Keratinocyte (primary cell): ENCODE data around the gene C9orf153. TPM values are rescaled to one million over a fixed set of nuclear protein-coding genes. Genes with fewer than 3 reads are reported as not detected.

ENCODE experiments used
- DNase-seq: peaks from one replicate; pipeline ENCODE4 v3.0.0-alpha.2; 2011; ENCODE audit warnings: low read depth, missing footprints, low spot score
- FAIRE-seq: peaks from 2 replicates; lab custom pipeline; 2011; peaks lifted over from hg19 to GRCh38; lab: Jason Lieb, UNC
- H2AFZ ChIP-seq: 2 replicates; pipeline ENCODE4 v1.6.0; 2012; ENCODE audit warnings: low read length, control low read depth, inconsistent platforms; ENCODE audit not compliant: control insufficient read depth
- H3K27ac ChIP-seq: 2 replicates; pipeline ENCODE4 v1.5.1; 2011; ENCODE audit warnings: low read length; ENCODE audit not compliant: control insufficient read depth, insufficient read depth
- H3K27me3 ChIP-seq: 3 replicates; pipeline ENCODE4 v1.6.0; 2011; ENCODE audit warnings: low read length; ENCODE audit not compliant: control insufficient read depth, insufficient read depth; ENCODE audit errors: extremely low read depth
- H3K36me3 ChIP-seq, 2 experiments: 2 replicates in 1 of 2; 3 replicates in 1 of 2; pipeline ENCODE4 v1.5.1; 2011; ENCODE audit warnings: low read length in 2 of 2, mild to moderate bottlenecking in 1 of 2; ENCODE audit not compliant: control insufficient read depth in 2 of 2, insufficient read depth in 2 of 2; ENCODE audit errors: extremely low read depth in 1 of 2
- H3K4me1 ChIP-seq: 3 replicates; pipeline ENCODE4 v1.5.1; 2011; ENCODE audit warnings: low read length; ENCODE audit not compliant: control insufficient read depth, insufficient read depth; ENCODE audit errors: extremely low read depth
- H3K4me2 ChIP-seq: 3 replicates; pipeline ENCODE4 v1.6.0; 2011; ENCODE audit warnings: low read depth, low read length; ENCODE audit not compliant: control insufficient read depth, insufficient read depth; ENCODE audit errors: extremely low read depth
- H3K4me3 ChIP-seq, 3 experiments: fragments of 200-600 bp in 1 of 3; sonication (generic) in 1 of 3; 2 replicates in 2 of 3; 3 replicates in 1 of 3; pipeline ENCODE4 v1.5.1; 2011 to 2016; ENCODE audit warnings: low read length in 3 of 3, mild to moderate bottlenecking in 3 of 3, control low read depth in 2 of 3, inconsistent platforms in 1 of 3, low read depth in 1 of 3, mixed read lengths in 1 of 3, mixed run types in 1 of 3, moderate library complexity in 1 of 3; ENCODE audit not compliant: control insufficient read depth in 2 of 3, insufficient read depth in 2 of 3; ENCODE audit errors: extremely low read depth in 1 of 3
- H3K79me2 ChIP-seq: 2 replicates; pipeline ENCODE4 v1.6.0; 2012; ENCODE audit warnings: low read length; ENCODE audit not compliant: control insufficient read depth, insufficient read depth
- H3K9ac ChIP-seq: 3 replicates; pipeline ENCODE4 v1.6.0; 2011; ENCODE audit warnings: low read length; ENCODE audit not compliant: control insufficient read depth, insufficient read depth; ENCODE audit errors: extremely low read depth
- H3K9me1 ChIP-seq: 3 replicates; pipeline ENCODE4 v1.6.0; 2011; ENCODE audit warnings: low read length; ENCODE audit not compliant: control insufficient read depth, insufficient read depth; ENCODE audit errors: extremely low read depth
- H3K9me3 ChIP-seq: 2 replicates; pipeline ENCODE4 v1.5.1; 2012; ENCODE audit warnings: low read depth, low read length; ENCODE audit not compliant: control insufficient read depth
- H4K20me1 ChIP-seq: 3 replicates; pipeline ENCODE4 v1.6.0; 2011; ENCODE audit warnings: low read length; ENCODE audit not compliant: control insufficient read depth, insufficient read depth; ENCODE audit errors: extremely low read depth
- EZH2 ChIP-seq: IDR thresholded peaks from one replicate; pipeline ENCODE4 v1.6.1; 2012; ENCODE audit warnings: inconsistent platforms, mild to moderate bottlenecking, low read length, moderate library complexity
- dilution Hi-C: fragments of 300-500 bp; cut with MboI; formaldehyde crosslinking; loops from one replicate; pipeline ENCODE4 v1.7.0; 2020; ENCODE audit warnings: low sequenced_read_pairs; ENCODE audit not compliant: extremely low pct_ligation_motif_present
- polyA plus RNA-seq, 5 experiments: library from polyadenylated mRNA; depleted of rRNA in 3 of 5; stranded (reverse) in 3 of 5; stranded (forward) in 1 of 5; unstranded in 1 of 5; fragments of >200 nt; gene quantifications; 1 replicate in 1 of 5; 2 replicates in 3 of 5; 3 replicates in 1 of 5; pipeline versions ENCODE4 v1.2.1 to v1.2.3, GENCODE V29; 2011 to 2012; ENCODE audit warnings: missing spikeins in 2 of 5, low read depth in 1 of 5, low replicate concordance in 1 of 5
- TF ChIP-seq, protein P1 (sequence below), 3 experiments: IDR thresholded peaks in 1 of 3; conservative IDR thresholded peaks in 1 of 3; optimal IDR thresholded peaks in 1 of 3; 2 replicates in 2 of 3; 3 replicates in 1 of 3; pipeline versions ENCODE3 to v1.5.1; 2011; ENCODE audit warnings: low read length in 3 of 3, mild to moderate bottlenecking in 3 of 3, moderate library complexity in 2 of 3, control low read depth in 1 of 3, inconsistent platforms in 1 of 3; ENCODE audit not compliant: insufficient read depth in 2 of 3; ENCODE audit errors: extremely low read depth in 1 of 3

C9orf153 gene
- polyA plus RNA-seq, 1 donor (not counting 4 experiments of a cell fraction or from before 2014, with no cell fraction given): not detected

DNA sequence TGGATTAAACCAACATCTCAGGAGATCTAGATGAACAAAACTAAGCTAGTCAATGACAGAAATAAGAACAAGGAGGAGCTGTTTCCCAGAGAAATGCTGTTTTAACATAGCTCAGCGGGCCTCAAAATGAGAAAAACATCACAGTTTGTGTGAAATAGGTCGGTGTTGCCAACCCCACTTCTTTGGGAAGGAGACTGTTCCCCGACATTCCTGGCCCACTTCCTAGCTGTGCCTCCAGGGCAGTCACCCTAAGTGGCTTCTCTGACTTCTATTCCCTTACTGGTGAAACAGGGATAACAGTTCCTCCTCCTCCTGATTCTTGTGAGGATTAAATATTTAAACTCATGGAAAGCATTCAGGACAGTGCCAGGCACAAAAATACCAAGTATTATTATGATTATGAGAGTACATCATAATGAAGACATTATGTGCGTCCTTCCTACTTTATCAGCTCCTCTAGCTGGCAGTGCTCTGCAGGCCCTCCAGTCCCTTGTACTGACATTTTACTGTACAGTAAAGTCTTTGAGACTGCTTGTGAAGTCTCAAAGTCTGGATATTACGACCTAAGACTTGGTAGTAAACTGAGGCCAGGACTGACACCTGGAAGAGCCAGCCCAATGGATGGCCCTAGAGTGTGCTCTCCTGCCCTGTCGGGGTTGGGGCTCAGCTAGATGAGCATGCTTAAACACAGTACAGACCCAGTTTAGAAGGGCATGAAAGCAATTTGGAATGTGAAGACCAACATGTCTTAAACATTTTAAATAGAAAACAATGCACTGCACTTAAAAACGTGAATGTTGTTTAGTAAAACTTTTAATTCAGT lies 15.6 kb upstream of the C9orf153 start:
- Histone ChIP-seq H3K36me3 (peaks cover 7 to 11% of the 10 kb centered on the region in 2 experiments), H3K9ac (no peak overlapping the region), H3K27me3 (no peaks in the 10 kb centered on the region), H3K9me1 (peaks cover 3% of the 10 kb centered on the region), H2AFZ (no peak overlapping the region), H4K20me1 (no peaks in the 10 kb centered on the region), H3K9me3 (no peaks in the 10 kb centered on the region), H3K4me2 (no peak overlapping the region), H3K4me1 (no peaks in the 10 kb centered on the region), H3K27ac (no peak overlapping the region), H3K79me2 (peaks cover 25% of the 10 kb centered on the region), H3K4me3 (no peak overlapping the region)
- FAIRE-seq: no peak
- no peak for DNase-seq
- dilution Hi-C loops: no loop called here
- no peak for TF ChIP-seq EZH2
- TF ChIP-seq, protein P1, sequence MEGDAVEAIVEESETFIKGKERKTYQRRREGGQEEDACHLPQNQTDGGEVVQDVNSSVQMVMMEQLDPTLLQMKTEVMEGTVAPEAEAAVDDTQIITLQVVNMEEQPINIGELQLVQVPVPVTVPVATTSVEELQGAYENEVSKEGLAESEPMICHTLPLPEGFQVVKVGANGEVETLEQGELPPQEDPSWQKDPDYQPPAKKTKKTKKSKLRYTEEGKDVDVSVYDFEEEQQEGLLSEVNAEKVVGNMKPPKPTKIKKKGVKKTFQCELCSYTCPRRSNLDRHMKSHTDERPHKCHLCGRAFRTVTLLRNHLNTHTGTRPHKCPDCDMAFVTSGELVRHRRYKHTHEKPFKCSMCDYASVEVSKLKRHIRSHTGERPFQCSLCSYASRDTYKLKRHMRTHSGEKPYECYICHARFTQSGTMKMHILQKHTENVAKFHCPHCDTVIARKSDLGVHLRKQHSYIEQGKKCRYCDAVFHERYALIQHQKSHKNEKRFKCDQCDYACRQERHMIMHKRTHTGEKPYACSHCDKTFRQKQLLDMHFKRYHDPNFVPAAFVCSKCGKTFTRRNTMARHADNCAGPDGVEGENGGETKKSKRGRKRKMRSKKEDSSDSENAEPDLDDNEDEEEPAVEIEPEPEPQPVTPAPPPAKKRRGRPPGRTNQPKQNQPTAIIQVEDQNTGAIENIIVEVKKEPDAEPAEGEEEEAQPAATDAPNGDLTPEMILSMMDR (optimal IDR thresholded peaks at IDR 0.05 in 1 of 3, IDR thresholded peaks at IDR 0.05 in 1 of 3, conservative IDR thresholded peaks at IDR 0.05 in 1 of 3; ENCODE audit: extremely low read depth in 1 of 3, insufficient read depth in 2 of 3, low read length in 3 of 3): no peak

DNA sequence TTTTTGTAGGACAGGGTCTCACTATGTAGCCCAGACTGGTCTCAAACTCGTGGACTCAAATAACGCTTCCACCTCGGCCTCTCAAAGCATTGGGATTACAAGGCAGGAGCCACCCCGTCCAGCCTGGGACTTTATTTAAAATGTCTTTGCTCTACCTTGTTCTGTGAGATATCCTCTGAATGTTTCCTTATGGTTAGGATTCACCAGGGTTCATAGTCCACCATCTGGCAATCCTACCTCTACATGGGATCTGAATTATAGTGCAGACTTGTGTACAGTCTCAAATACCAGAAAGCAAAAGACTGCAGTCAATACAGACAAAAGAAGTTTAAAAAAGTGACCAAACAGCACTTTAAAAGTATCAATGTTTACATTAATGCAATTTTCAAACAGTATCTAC lies 12.8 kb upstream of the C9orf153 start:
- peaks cover 5 to 6% of the 10 kb centered on the region in 2 experiments for H3K36me3 ChIP-seq
- no peaks in the 10 kb centered on the region for H3K27me3 ChIP-seq
- no peak overlapping the region for H3K27ac ChIP-seq
- no peaks in the 10 kb centered on the region for H3K9me1 ChIP-seq
- H4K20me1 ChIP-seq: no peaks in the 10 kb centered on the region
- H2AFZ ChIP-seq: no peak overlapping the region
- H3K4me1 ChIP-seq: no peaks in the 10 kb centered on the region
- no peak overlapping the region for H3K9ac ChIP-seq
- dilution Hi-C loops: no loop called here
- H3K4me2 ChIP-seq: no peak overlapping the region
- no peak overlapping the region for H3K4me3 ChIP-seq
- TF ChIP-seq EZH2: no peak
- TF ChIP-seq, protein P1 (optimal IDR thresholded peaks at IDR 0.05 in 1 of 3, IDR thresholded peaks at IDR 0.05 in 1 of 3, conservative IDR thresholded peaks at IDR 0.05 in 1 of 3; ENCODE audit: extremely low read depth in 1 of 3, insufficient read depth in 2 of 3, low read length in 3 of 3): no peak
- DNase-seq: no peak
- peaks cover 12% of the 10 kb centered on the region for H3K79me2 ChIP-seq
- no peaks in the 10 kb centered on the region for H3K9me3 ChIP-seq
- FAIRE-seq: no peak
